ENCODE results near the gene BMP6.

BMP6 gene

DNA sequence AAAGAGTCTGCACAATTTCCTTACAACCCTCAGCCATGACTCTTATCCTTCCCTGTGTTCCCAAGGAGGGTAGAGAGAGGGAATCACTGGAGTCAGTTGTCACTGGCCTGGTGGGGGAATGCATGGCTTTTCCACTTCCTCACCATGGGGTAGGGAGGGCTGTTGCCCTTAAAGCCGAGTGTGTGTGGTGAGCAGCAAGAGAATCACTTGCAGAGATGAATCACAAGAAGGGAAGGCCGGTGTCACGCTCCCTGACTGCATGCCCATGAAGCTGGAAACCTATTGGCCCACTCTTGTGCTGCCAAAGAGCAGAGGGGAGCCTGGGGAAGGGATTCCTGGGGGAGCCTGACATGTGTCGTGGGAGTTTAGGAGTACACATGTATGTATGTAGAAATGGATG is 18.1 kb upstream of the BMP6 start:
- H3K36me3 ChIP-seq (ENCODE audit: control insufficient read depth, insufficient read depth, low read length): no peaks in the 10 kb centered on the region
- no peak overlapping the region for H3K27ac ChIP-seq (ENCODE audit: insufficient read depth, low read length, poor library complexity, severe bottlenecking)
- DNase-seq: no peak
- H3K4me1 ChIP-seq (ENCODE audit: control insufficient read depth, insufficient read depth, low read length, poor library complexity, severe bottlenecking): no peaks in the 10 kb centered on the region
- no peaks in the 10 kb centered on the region for H3K9me3 ChIP-seq (ENCODE audit: control insufficient read depth, low read length)
- no peak overlapping the region for H3K4me3 ChIP-seq (ENCODE audit: insufficient read depth, low read depth, low read length, poor library complexity, severe bottlenecking)
- H3K27me3 ChIP-seq (replicated peaks; ENCODE audit: control insufficient read depth, insufficient read depth, low read length, poor library complexity, severe bottlenecking): no peaks in the 10 kb centered on the region

DNA sequence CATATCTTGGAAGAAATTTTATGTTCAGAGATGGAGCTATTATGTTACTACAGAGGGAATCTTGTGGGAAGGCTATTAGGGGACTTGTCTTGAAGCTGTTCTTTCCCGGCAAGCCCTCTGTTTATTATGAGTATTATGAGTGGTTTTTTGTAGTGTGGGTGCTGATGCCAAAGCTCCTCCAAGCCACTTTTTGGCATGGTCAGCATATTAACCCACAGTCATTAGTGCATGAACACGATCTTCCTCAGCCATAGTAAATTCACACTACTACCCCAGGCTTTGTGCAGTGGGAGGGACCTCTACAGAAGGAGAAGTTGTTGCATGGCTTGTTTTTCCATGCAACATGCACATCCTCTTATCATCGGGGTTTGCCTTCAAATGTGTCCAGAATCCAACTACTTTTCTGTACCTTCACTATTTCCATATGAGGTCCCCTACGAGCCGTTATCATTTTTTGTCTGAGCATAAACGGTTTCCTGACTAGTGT is 6.5 kb upstream of the BMP6 start:
- no peak overlapping the region for H3K27ac ChIP-seq (ENCODE audit: insufficient read depth, low read length, poor library complexity, severe bottlenecking)
- no peaks in the 10 kb centered on the region for H3K9me3 ChIP-seq (ENCODE audit: control insufficient read depth, low read length)
- peaks cover 4% of the 10 kb centered on the region for H3K27me3 ChIP-seq (replicated peaks; ENCODE audit: control insufficient read depth, insufficient read depth, low read length, poor library complexity, severe bottlenecking)
- H3K4me1 ChIP-seq (ENCODE audit: control insufficient read depth, insufficient read depth, low read length, poor library complexity, severe bottlenecking): no peaks in the 10 kb centered on the region
- DNase-seq: no peak
- no peaks in the 10 kb centered on the region for H3K36me3 ChIP-seq (ENCODE audit: control insufficient read depth, insufficient read depth, low read length)
- H3K4me3 ChIP-seq (ENCODE audit: insufficient read depth, low read depth, low read length, poor library complexity, severe bottlenecking): no peak overlapping the region

DNA sequence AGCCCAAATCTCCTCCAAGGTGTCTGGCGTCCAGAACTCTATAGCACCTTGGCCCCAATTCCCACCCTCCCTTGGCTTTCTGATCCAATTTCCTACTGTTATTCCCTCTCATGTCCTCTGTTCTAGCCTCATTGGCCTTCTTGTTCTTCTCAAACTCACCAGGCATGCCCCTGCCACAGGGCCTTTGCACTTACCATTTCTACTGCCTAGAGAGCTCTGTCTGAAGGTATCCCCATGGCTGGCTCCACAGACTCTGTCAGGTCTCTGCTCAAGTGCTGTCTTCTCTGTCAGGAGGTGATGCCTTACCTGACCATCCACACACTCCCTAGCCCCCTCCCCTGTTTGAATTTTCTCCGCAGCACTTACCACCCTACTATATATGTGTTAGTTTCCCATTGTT is 5.6 kb upstream of the BMP6 start:
- Histone ChIP-seq H3K4me3 (ENCODE audit: insufficient read depth, low read depth, low read length, poor library complexity, severe bottlenecking) (no peak overlapping the region), H3K4me1 (ENCODE audit: control insufficient read depth, insufficient read depth, low read length, poor library complexity, severe bottlenecking) (no peaks in the 10 kb centered on the region), H3K27me3 (replicated peaks; ENCODE audit: control insufficient read depth, insufficient read depth, low read length, poor library complexity, severe bottlenecking) (peaks cover 4% of the 10 kb centered on the region), H3K36me3 (ENCODE audit: control insufficient read depth, insufficient read depth, low read length) (no peaks in the 10 kb centered on the region), H3K9me3 (ENCODE audit: control insufficient read depth, low read length) (no peaks in the 10 kb centered on the region), H3K27ac (ENCODE audit: insufficient read depth, low read length, poor library complexity, severe bottlenecking) (no peak overlapping the region)
- no peak for DNase-seq

- H3K9me3 ChIP-seq (ENCODE audit: control insufficient read depth, low read length): no peaks in the 10 kb centered on the region
- DNase-seq: no peak
- no peak overlapping the region for H3K4me3 ChIP-seq (ENCODE audit: insufficient read depth, low read depth, low read length, poor library complexity, severe bottlenecking)
- peaks cover 3% of the 10 kb centered on the region for H3K4me1 ChIP-seq (ENCODE audit: control insufficient read depth, insufficient read depth, low read length, poor library complexity, severe bottlenecking)
- no peak overlapping the region for H3K27ac ChIP-seq (ENCODE audit: insufficient read depth, low read length, poor library complexity, severe bottlenecking)
- peaks cover 9% of the 10 kb centered on the region for H3K27me3 ChIP-seq (replicated peaks; ENCODE audit: control insufficient read depth, insufficient read depth, low read length, poor library complexity, severe bottlenecking)
- no peaks in the 10 kb centered on the region for H3K36me3 ChIP-seq (ENCODE audit: control insufficient read depth, insufficient read depth, low read length)
These were observed 4.2 kb upstream of the BMP6 start for GRCh38 chr6:7721649-7722048.

DNA sequence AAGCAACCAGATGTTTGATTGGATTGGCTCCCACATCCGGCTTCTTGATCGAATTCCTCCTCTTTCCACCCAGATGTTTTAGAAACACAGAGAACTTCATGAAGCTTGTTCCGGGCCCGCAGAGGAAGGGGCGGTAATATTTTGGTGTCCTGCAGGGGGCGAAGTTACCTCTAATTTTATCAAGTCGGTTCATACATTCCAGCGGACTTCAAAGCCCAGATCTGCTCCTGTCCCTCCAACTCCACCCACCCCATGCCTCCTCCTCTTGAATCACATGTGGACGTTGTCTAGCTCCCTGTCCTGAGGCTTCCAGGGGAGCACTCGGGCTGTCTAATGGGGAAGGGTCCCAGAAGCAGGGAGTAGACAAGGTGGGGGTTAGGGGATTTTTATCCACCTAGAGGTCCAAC is 2.9 kb upstream of the BMP6 start:
- Histone ChIP-seq H3K36me3 (ENCODE audit: control insufficient read depth, insufficient read depth, low read length) (no peaks in the 10 kb centered on the region), H3K27ac (ENCODE audit: insufficient read depth, low read length, poor library complexity, severe bottlenecking) (no peak overlapping the region), H3K9me3 (ENCODE audit: control insufficient read depth, low read length) (no peaks in the 10 kb centered on the region), H3K4me3 (ENCODE audit: insufficient read depth, low read depth, low read length, poor library complexity, severe bottlenecking) (no peak overlapping the region), H3K4me1 (ENCODE audit: control insufficient read depth, insufficient read depth, low read length, poor library complexity, severe bottlenecking) (peaks cover 12% of the 10 kb centered on the region), H3K27me3 (replicated peaks; ENCODE audit: control insufficient read depth, insufficient read depth, low read length, poor library complexity, severe bottlenecking) (peaks cover 19% of the 10 kb centered on the region)
- DNase-seq: peak; percentile 3 to 32 (median 5)

DNA sequence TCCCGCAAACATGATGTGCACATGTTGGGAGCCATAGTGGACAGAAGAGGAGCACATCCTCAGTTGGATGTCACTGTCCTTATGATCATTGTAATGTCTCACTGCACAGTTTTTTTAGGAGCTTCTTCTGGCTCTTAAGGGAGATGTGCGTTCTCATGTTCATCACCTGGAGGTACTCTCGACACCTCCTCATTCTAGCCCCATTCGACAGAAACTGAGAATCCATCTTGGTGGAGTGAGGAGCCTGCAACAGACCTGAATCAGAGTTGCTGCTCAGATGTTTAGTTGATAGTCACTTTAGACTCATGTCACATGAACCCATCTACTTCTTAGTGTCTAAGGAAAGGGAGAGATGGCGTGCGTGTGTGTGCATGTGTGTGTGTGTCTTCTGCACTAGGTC is 2.3 kb upstream of the BMP6 start:
- H3K27ac ChIP-seq (ENCODE audit: insufficient read depth, low read length, poor library complexity, severe bottlenecking): no peak overlapping the region

DNA sequence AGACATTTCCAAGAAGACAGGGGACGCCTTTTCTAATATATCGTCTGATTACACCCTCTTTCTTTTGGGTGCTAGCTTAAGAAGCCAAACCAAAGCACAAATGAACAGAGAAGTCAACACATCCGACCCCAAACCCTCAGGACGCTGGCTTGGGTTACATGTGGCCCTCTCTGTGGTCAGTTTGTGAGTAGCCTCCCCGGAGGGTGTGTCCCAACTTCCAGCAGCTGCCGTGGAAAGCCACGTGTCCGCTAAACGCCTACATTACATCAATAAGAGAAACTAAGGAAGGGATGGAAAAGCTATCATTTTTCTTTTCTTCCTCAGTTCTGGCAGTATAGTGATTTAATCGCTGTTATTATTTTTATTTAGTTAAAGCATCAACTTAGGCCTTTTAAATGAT is 487 bp upstream of the BMP6 start:
- H3K36me3 ChIP-seq (ENCODE audit: control insufficient read depth, insufficient read depth, low read length): no peaks in the 10 kb centered on the region
- peaks cover 34% of the 10 kb centered on the region for H3K27me3 ChIP-seq (replicated peaks; ENCODE audit: control insufficient read depth, insufficient read depth, low read length, poor library complexity, severe bottlenecking)
- H3K4me1 ChIP-seq (ENCODE audit: control insufficient read depth, insufficient read depth, low read length, poor library complexity, severe bottlenecking): peaks cover 21% of the 10 kb centered on the region
- DNase-seq: no peak
- H3K27ac ChIP-seq (ENCODE audit: insufficient read depth, low read length, poor library complexity, severe bottlenecking): no peak overlapping the region
- no peaks in the 10 kb centered on the region for H3K9me3 ChIP-seq (ENCODE audit: control insufficient read depth, low read length)
- H3K4me3 ChIP-seq (ENCODE audit: insufficient read depth, low read depth, low read length, poor library complexity, severe bottlenecking): no peak overlapping the region

More for the DNA sequence above, 2.3 kb upstream of the BMP6 start:
- no peak for DNase-seq
- H3K27me3 ChIP-seq (replicated peaks; ENCODE audit: control insufficient read depth, insufficient read depth, low read length, poor library complexity, severe bottlenecking): peaks cover 24% of the 10 kb centered on the region
- H3K36me3 ChIP-seq (ENCODE audit: control insufficient read depth, insufficient read depth, low read length): no peaks in the 10 kb centered on the region
- H3K9me3 ChIP-seq (ENCODE audit: control insufficient read depth, low read length): no peaks in the 10 kb centered on the region
- no peak overlapping the region for H3K4me3 ChIP-seq (ENCODE audit: insufficient read depth, low read depth, low read length, poor library complexity, severe bottlenecking)
- peaks cover 17% of the 10 kb centered on the region for H3K4me1 ChIP-seq (ENCODE audit: control insufficient read depth, insufficient read depth, low read length, poor library complexity, severe bottlenecking)

DNA sequence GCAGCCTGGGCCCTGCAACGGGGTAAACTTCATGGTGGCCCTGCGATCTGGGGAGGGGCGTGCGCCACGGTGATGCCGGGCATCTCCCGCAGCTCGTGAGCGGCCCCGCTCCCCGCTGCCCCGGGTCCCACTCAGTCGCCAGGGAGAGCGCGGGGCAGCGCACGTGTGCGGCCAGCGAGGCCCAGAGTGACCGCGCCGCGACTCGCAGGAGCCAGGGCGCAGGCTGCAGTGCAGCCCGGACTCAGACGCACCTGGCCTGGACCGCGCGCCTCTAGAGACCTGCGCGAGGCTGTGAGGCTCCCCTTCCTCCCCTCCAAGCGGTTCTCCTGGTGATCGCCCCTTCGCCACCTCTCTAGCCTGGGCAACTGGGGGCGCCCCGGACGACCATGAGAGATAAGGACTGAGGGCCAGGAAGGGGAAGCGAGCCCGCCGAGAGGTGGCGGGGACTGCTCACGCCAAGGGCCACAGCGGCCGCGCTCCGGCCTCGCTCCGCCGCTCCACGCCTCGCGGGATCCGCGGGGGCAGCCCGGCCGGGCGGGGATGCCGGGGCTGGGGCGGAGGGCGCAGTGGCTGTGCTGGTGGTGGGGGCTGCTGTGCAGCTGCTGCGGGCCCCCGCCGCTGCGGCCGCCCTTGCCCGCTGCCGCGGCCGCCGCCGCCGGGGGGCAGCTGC is 652 bp downstream of the BMP6 start:
- Histone ChIP-seq H3K27me3 (replicated peaks; ENCODE audit: control insufficient read depth, insufficient read depth, low read length, poor library complexity, severe bottlenecking) (peaks cover 39% of the 10 kb centered on the region), H3K36me3 (ENCODE audit: control insufficient read depth, insufficient read depth, low read length) (no peaks in the 10 kb centered on the region), H3K4me1 (ENCODE audit: control insufficient read depth, insufficient read depth, low read length, poor library complexity, severe bottlenecking) (peaks cover 21% of the 10 kb centered on the region), H3K4me3 (ENCODE audit: insufficient read depth, low read depth, low read length, poor library complexity, severe bottlenecking) (peak overlapping the region; percentile 54), H3K27ac (ENCODE audit: insufficient read depth, low read length, poor library complexity, severe bottlenecking) (no peak overlapping the region), H3K9me3 (ENCODE audit: control insufficient read depth, low read length) (no peaks in the 10 kb centered on the region)
- DNase-seq: no peak

DNA sequence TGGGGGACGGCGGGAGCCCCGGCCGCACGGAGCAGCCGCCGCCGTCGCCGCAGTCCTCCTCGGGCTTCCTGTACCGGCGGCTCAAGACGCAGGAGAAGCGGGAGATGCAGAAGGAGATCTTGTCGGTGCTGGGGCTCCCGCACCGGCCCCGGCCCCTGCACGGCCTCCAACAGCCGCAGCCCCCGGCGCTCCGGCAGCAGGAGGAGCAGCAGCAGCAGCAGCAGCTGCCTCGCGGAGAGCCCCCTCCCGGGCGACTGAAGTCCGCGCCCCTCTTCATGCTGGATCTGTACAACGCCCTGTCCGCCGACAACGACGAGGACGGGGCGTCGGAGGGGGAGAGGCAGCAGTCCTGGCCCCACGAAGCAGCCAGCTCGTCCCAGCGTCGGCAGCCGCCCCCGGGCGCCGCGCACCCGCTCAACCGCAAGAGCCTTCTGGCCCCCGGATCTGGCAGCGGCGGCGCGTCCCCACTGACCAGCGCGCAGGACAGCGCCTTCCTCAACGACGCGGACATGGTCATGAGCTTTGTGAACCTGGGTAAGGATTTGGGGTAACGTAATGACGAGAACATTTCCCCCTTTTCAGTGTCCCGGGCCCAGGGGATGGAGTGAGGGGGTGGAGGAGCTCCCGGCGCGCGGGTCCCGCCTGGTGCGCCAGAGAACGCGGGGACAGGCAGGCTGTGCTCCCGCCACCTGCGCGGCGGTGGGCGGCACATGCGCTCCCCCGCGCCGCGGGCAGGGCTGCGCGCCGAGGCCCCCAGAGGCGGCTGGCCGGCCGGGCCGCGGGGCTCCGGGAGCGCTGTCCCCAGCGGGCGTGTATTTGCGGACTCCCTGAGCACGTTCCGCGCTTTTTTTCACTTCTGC is 1.4 kb downstream of the BMP6 start:
- no peaks in the 10 kb centered on the region for H3K36me3 ChIP-seq (ENCODE audit: control insufficient read depth, insufficient read depth, low read length)
- DNase-seq: no peak
- peaks cover 21% of the 10 kb centered on the region for H3K4me1 ChIP-seq (ENCODE audit: control insufficient read depth, insufficient read depth, low read length, poor library complexity, severe bottlenecking)
- H3K9me3 ChIP-seq (ENCODE audit: control insufficient read depth, low read length): no peaks in the 10 kb centered on the region
- H3K27me3 ChIP-seq (replicated peaks; ENCODE audit: control insufficient read depth, insufficient read depth, low read length, poor library complexity, severe bottlenecking): peaks cover 42% of the 10 kb centered on the region
- H3K4me3 ChIP-seq (ENCODE audit: insufficient read depth, low read depth, low read length, poor library complexity, severe bottlenecking): peak overlapping the region; percentile 25
- no peak overlapping the region for H3K27ac ChIP-seq (ENCODE audit: insufficient read depth, low read length, poor library complexity, severe bottlenecking)

All from effector memory CD4-positive, alpha-beta T cell (primary cell).